ENCODE data around the gene ENTREP1. TPM values are rescaled to one million over a fixed set of nuclear protein-coding genes. Genes with fewer than 3 reads are reported as not detected.

ENTREP1 gene
- total RNA-seq, 1 experiment from 2014 or later, result 21.3 TPM

DNA sequence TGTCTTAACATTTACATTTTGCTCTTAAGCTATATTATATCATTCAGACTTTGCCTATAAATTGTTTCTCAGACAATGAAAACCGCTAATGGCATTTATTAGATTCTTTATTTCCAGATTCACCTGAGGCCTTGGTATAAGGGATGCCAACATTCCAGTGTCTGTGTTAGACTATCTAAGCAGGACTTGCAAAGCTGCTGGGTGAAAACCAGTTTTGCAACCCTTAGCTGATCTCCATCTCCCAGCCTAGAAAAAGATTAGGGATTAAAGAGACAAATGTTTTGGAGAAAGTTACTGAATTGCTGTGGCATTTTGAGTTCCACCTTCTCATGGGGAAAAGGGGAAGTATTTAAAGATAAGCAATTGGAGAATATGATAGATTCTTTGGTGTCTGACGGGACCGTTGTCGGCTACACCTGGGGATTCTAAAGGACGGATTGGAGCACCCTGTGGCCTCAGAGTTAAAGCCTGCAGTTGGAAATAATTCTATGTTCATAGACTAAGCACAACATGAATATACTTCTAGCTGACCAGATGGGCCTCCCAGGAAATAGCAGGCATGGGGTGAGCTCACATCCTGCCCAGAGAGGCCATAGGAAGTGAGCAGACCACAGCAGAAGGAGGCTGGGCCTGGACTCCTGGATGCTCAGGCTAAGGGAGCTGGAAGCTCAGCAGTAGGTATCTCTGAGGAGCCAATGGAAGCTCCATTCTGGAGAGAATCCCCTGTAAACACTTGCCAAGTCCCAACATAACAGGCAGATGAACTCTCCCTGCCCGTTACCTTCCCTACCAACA lies 21.8 kb downstream of the ENTREP1 start:
- no CpG with 5 or more reads among the region's 6 CpGs for WGBS (ENCODE audit: extremely low coverage, insufficient read length, low lambda C conversion rate)
- no peak overlapping the region for H2BK120ac ChIP-seq (ENCODE audit: low read depth, low read length, poor library complexity, severe bottlenecking)
- no peak overlapping the region for H2BK5ac ChIP-seq (ENCODE audit: insufficient read length, low read length)
- no peak overlapping the region for H4K8ac ChIP-seq (replicated peaks; ENCODE audit: insufficient read length, low read depth, low read length)
- H3K18ac ChIP-seq (ENCODE audit: insufficient read length, low read depth, low read length), result no peak overlapping the region
- H2AK5ac ChIP-seq (ENCODE audit: insufficient read length, low read length), result no peak overlapping the region
- H3K27ac Mint-ChIP-seq, result peak overlapping the region in 1 of 3 experiments; percentile 78; a peak in 2 of 7 replicates
- H2BK12ac ChIP-seq (ENCODE audit: insufficient read length, low read depth, low read length), result no peak overlapping the region
- H4K20me1 ChIP-seq (ENCODE audit: control insufficient read depth, insufficient read depth, insufficient read length), result no peaks in the 10 kb centered on the region
- no peaks in the 10 kb centered on the region for H3K79me1 ChIP-seq (ENCODE audit: insufficient read depth, low read depth, low read length, poor library complexity, severe bottlenecking)
- no peak overlapping the region for H3K4ac ChIP-seq (ENCODE audit: low read depth, low read length)
- no peak overlapping the region for H3K23ac ChIP-seq (ENCODE audit: insufficient read length, low read depth, low read length)
- DNase-seq, result no peak
- H3K4me3 Mint-ChIP-seq, result no peak overlapping the region
- no peak overlapping the region for H3K9ac ChIP-seq (ENCODE audit: extremely low read depth, insufficient read length, low read length)
- no peaks in the 10 kb centered on the region; the same call in 1 of the 2 replicates for H3K4me1 ChIP-seq (ENCODE audit: insufficient read depth, low read length)
- no peak overlapping the region for H3K56ac ChIP-seq (ENCODE audit: insufficient read length, low read depth, low read length)
- H3K27ac ChIP-seq (ENCODE audit: insufficient read length, low read depth, low read length), result no peak overlapping the region
- no peak overlapping the region for H3K4me2 ChIP-seq (ENCODE audit: insufficient read depth, insufficient read length, low read length)
- H2AFZ ChIP-seq (ENCODE audit: low read length), result no peak overlapping the region
- H3K27me3 ChIP-seq (ENCODE audit: insufficient read depth, low read length), result no peaks in the 10 kb centered on the region
- H3K36me3 Mint-ChIP-seq (ENCODE audit: insufficient read depth in 1 of 3, low read depth in 3 of 3), result peaks cover 0 to 14% (median 2%) of the 10 kb centered on the region in 3 experiments; a peak in 3 of 7 replicates
- no peak overlapping the region for H4K91ac ChIP-seq (ENCODE audit: insufficient read length, low read depth, low read length)
- H3K79me2 ChIP-seq (ENCODE audit: insufficient read depth, low read length), result no peaks in the 10 kb centered on the region
- no peaks in the 10 kb centered on the region for H3K23me2 ChIP-seq (ENCODE audit: insufficient read length, low read depth, low read length, poor library complexity, severe bottlenecking)
- no peak overlapping the region for H3T11ph ChIP-seq (ENCODE audit: low read length)
- H2BK15ac ChIP-seq (ENCODE audit: low read depth, low read length), result no peak overlapping the region
- H3K4me1 Mint-ChIP-seq, result peaks cover 25% of the 10 kb centered on the region in 2 experiments
- H3K9me3 Mint-ChIP-seq, result no peaks in the 10 kb centered on the region
- H4K5ac ChIP-seq (ENCODE audit: insufficient read length, low read depth, low read length), result no peak overlapping the region
- TF ChIP-seq CTCF (conservative IDR thresholded peaks at IDR 0.05), result no peak
- no peaks in the 10 kb centered on the region for H3K27me3 Mint-ChIP-seq (ENCODE audit: low read depth)
- no peak overlapping the region for H2BK20ac ChIP-seq (ENCODE audit: low read depth, low read length, poor library complexity, severe bottlenecking)
- no peaks in the 10 kb centered on the region for H3K9me3 ChIP-seq (ENCODE audit: control insufficient read depth, low read depth, low read length)
- no peak overlapping the region for H3K14ac ChIP-seq (ENCODE audit: insufficient read depth, low read length)
